Activated T-cell treated with anti-CD3 and anti-CD28 coated beads, Interleukin-2, amount 50 U/mL, for 48 hours (primary cell): ENCODE results near the gene PTBP1.

Experiments used
- DNase-seq, 2 experiments: peaks; one replicate each; pipeline ENCODE4 v3.0.0-alpha.2; 2020

The PTBP1 gene

DNA sequence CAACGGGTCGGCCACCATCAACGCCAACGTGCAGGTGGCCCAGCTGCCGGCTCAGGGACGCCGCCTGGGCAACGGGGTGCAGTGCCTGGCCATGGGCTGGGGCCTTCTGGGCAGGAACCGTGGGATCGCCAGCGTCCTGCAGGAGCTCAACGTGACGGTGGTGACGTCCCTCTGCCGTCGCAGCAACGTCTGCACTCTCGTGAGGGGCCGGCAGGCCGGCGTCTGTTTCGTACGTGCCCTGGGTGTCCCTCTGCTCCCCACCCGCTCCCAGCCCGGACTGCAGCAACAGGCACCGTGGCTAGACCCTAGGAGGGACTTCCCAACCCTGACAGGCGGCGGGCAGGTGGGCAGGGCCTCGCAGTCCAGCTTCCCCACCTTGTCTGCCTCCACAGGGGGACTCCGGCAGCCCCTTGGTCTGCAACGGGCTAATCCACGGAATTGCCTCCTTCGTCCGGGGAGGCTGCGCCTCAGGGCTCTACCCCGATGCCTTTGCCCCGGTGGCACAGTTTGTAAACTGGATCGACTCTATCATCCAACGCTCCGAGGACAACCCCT is 58.4 kb downstream of the PTBP1 start:
- no peak for DNase-seq

GRCh38 chr19:858284-858683 is 61.0 kb downstream of the PTBP1 start:
- no peak for DNase-seq

- DNase-seq: no peak
These were observed 61.9 kb downstream of the PTBP1 start, which contains the start of gene CFD for GRCh38 chr19:858868-859843. CFD (plus strand) TSS chr19:859664; CDS start chr19:859690, 26 bp downstream.

DNA sequence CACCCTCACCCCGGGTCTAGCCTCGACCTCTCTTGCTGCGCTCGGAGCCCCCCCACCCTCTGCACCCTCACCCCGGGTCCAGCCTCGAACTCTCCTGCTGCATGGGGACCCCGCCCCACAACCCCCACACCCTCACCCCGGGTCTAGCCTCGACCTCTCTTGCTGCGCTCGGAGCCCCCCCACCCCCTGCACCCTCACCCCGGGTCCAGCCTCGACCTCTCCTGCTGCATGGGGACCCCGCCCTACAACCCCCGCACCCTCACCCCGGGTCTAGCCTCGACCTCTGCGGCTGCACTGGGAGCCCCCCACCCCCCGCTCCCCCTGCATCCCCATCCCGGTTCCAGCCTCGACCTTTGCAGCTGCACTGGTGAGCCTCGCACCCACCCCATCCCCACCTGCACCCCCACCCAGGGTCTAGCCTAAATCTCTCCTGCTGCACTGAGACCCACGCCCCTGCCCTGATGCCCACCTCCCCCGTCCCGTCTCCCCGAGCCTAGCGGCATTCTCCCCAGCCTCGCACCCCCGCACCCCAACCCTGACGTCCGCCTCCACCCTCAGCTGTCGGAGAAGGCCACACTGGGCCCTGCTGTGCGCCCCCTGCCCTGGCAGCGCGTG is 64.0 kb downstream of the PTBP1 start:
- no peak for DNase-seq
